ENCODE measurements around the gene NR5A2.

- TF ChIP-seq CTCF (IDR thresholded peaks at IDR 0.05) (no peak), ZFX (IDR thresholded peaks at IDR 0.05; ENCODE audit: borderline replicate concordance) (no peak)
These were observed 44.9 kb upstream of the NR5A2 start for GRCh38 chr1:199982606-199983005.

All from 22Rv1 (cell line).